Breast epithelium (tissue), 3 donors: ENCODE results near the gene LHFPL3.

Experiments
- POLR2A ChIP-seq: fragments of 450-650 bp; IDR thresholded peaks from one replicate; pipeline ENCODE4 v1.6.1; 2016; ENCODE audit warnings: antibody characterized with exemption, mild to moderate bottlenecking, moderate library complexity
- TF ChIP-seq, protein P1 (sequence below), 3 donors: fragments of 450-650 bp; IDR thresholded peaks; one replicate each; pipeline ENCODE4 v1.5.1; 2016 to 2017; ENCODE audit warnings: antibody characterized with exemption in 3 of 3, mild to moderate bottlenecking in 3 of 3, moderate library complexity in 3 of 3

DNA sequence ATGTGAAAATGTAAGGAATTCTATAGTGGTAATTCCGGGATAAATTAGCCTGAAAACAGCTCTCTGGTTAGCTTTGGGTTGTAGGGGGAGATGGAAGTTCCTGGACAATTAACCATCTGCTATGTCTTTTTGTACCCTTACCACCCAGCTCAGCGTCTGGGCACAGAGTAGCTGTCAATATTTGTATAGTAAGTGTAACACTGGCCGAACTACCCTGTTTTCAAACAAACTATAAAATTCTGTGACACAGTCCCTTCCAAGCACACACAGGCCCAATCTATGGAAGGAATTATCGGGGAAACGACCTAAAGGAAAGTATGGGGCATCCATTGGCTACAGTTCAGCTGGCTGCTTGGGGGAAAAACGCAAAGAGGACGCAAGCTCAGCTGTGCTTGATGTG, 869 bp upstream of the LHFPL3 start:
- TF ChIP-seq, protein P1, sequence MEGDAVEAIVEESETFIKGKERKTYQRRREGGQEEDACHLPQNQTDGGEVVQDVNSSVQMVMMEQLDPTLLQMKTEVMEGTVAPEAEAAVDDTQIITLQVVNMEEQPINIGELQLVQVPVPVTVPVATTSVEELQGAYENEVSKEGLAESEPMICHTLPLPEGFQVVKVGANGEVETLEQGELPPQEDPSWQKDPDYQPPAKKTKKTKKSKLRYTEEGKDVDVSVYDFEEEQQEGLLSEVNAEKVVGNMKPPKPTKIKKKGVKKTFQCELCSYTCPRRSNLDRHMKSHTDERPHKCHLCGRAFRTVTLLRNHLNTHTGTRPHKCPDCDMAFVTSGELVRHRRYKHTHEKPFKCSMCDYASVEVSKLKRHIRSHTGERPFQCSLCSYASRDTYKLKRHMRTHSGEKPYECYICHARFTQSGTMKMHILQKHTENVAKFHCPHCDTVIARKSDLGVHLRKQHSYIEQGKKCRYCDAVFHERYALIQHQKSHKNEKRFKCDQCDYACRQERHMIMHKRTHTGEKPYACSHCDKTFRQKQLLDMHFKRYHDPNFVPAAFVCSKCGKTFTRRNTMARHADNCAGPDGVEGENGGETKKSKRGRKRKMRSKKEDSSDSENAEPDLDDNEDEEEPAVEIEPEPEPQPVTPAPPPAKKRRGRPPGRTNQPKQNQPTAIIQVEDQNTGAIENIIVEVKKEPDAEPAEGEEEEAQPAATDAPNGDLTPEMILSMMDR (IDR thresholded peaks at IDR 0.05), result no peak
- no peak for TF ChIP-seq POLR2A
